Skeletal muscle cell (primary cell): ENCODE measurements around the gene SORCS2.
A peak's percentile ranks its signal among the peaks of the same experiment; 100 is the strongest.

Experiments used
- DNase-seq: peaks from one replicate; pipeline ENCODE4 v3.0.0-alpha.2; 2010; ENCODE audit warnings: low read depth
- H3K4me3 ChIP-seq: 2 replicates; pipeline ENCODE4 v1.5.1; 2011; ENCODE audit warnings: low read depth, mild to moderate bottlenecking, control low read depth, low read length, moderate library complexity

SORCS2 gene

DNA sequence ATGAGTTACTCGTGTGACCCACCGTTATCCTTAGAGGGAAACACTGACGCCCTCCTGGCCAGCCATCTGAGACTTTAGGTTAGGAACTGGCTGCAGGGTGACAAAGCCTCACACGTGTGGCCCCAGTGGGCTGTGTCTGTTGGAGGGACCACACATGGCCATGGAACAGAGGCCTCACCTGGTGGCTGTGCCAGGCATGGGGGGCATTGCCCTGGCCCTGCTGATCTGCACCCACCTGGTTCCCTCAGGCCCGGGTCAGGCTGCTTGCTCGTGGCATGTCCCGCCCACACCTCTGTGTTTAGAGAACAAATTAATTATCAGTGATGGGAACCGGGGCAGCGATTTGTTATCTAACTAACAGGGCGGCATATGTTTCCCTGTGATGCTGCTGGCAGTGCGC lies 343.3 kb downstream of the SORCS2 start:
- no peak for DNase-seq
- no peak overlapping the region for H3K4me3 ChIP-seq

DNA sequence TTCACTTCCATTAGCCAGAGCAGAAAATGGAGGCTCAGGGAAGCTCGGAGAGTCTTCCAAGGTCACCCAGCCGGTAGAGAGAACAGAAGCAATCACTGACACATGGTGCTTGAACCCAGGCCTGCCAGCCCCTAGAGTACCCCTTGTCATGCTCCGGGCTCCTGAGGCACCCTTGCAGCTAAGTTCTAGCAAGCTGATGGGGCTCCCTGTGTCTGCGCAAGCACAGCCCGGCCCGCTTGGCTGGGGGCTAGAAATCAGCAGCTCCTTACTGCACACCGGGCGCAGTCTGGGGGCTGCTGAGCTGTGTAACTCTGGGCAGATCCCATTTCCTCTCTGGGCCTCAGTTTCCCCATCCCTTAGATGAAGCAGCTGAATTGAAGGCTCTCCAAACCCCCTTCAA lies 344.5 kb downstream of the SORCS2 start:
- DNase-seq = no peak
- H3K4me3 ChIP-seq = no peak overlapping the region

DNA sequence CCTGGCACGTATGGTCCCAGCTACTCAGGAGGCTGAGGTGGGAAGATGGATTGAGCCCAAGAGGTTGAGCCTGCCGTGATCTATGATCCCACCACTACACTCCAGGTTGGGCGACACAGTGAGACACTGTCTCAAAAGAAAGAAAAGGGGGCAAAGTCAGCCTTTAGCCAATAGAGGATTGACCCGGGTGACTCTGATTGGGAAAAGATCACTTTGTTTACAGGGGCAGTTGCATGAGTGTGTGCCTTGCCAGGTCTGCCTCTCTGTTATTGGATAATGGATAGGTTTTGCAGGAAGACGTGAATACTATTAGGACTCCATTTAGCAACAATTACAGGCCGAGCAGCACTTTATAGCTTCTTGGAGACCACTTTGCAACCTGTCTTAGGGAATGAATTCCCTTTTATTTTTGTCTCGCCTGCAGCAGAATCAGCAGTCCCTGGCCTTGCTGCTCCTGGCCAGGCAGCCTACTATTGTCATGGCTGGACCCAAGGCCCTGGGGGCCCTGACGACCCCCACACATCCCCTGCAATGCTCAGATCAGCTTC lies 345.6 kb downstream of the SORCS2 start:
- H3K4me3 ChIP-seq = no peak overlapping the region
- no peak for DNase-seq

- no peak overlapping the region for H3K4me3 ChIP-seq
- no peak for DNase-seq
Observed at GRCh38 chr4:7538518-7538917, 346.2 kb downstream of the SORCS2 start.

DNA sequence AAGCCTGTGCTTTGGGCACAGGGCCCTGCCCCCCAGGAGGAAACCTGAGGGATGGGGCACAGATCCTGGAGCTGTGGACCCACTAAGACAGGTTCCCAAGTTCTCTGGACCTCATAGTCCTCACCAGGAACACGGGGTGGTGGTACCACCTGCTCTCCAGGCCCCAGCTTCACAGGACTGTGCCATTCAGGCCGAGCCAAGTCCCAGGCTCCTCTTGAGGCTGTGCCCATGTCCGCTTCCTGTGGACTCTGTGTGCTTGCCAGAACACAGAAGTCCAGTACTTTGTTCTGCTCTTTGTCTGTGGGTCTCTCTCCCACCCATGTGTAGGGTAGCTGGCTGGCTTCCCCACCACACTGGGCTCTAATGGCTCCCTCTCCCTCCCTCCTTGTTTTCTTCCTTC lies 346.8 kb downstream of the SORCS2 start:
- no peak for DNase-seq
- H3K4me3 ChIP-seq = no peak overlapping the region

GRCh38 chr4:7539659-7540058 lies 347.3 kb downstream of the SORCS2 start:
- DNase-seq = no peak
- H3K4me3 ChIP-seq = no peak overlapping the region

DNA sequence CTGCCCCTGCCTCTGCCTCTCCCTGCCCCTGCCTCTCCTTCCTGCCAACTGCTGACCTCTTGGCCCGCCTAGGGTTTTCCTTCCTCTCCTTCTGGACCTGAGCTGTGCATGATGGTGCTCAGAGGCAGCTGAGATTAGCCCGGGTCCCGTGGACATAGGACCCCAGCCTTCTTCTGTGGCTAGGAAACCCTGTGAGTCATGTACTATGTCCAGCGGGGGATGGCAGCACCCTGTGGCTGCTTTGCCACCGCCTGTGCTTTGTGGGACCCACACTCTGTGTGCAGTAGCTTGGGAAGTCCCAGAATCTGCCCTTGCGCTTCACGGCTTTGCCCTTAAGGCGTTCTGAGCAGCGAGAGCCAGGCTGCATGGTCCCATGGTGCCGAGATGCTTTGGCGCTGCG lies 347.9 kb downstream of the SORCS2 start:
- no peak overlapping the region for H3K4me3 ChIP-seq
- no peak for DNase-seq

DNA sequence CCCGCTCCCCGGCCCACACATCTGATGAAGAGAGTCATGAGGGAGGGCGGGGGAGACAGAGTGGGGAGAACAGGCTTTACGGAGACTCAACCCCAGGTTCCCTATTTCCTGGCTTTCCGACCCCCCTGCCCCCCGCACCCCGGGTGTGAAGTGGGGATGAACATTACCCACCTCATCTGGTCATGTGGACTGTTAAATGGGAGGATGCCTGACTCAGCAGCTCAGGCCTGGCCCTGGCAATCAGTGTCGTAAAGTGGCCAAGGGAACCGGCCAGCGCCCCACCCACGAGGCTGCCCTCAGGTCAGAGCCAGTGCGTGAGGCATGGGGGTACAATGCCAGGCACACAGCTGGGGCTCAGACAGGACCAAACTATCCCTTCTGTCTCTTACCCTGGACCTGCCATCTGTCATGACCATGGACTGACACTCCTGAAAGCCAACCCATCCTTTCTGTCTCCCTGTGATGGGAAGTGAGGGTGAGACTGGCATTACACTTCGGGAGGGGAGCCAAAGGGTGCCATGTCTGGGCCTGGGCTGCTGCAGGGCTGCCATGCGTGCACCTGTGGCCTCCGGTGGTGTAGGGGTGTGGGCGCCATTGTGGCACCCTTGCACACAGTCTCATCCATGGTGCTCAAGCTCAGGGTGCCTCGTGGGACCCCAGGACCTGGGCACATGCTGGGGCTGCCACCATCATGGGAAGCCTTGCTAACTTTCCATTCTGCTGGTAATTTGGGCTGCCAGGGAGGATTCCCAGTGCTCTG lies 348.5 kb downstream of the SORCS2 start:
- H3K4me3 ChIP-seq = no peak overlapping the region
- no peak for DNase-seq

DNA sequence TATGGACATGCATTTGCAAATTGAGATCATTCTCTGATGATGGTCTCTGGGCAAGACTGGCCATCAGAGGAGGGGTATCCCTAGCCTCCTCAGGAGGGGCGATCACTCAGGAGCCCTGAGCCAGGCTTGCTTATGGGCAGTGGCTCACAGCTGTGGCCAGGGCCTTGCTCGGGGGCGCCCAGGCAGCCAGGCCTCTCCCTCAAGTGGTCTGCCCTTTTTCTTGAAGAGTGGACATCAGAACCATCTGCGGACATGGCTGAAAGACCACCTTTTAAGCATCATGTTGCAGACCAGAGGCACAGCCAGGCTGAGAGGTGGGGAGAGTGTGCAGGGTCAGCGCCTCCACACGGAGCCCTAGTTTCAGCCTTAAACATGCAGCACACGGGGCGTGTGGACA lies 349.1 kb downstream of the SORCS2 start:
- DNase-seq = no peak
- H3K4me3 ChIP-seq = no peak overlapping the region

- DNase-seq = no peak
- no peak overlapping the region for H3K4me3 ChIP-seq
Observed at GRCh38 chr4:7542781-7543180, 350.4 kb downstream of the SORCS2 start.

DNA sequence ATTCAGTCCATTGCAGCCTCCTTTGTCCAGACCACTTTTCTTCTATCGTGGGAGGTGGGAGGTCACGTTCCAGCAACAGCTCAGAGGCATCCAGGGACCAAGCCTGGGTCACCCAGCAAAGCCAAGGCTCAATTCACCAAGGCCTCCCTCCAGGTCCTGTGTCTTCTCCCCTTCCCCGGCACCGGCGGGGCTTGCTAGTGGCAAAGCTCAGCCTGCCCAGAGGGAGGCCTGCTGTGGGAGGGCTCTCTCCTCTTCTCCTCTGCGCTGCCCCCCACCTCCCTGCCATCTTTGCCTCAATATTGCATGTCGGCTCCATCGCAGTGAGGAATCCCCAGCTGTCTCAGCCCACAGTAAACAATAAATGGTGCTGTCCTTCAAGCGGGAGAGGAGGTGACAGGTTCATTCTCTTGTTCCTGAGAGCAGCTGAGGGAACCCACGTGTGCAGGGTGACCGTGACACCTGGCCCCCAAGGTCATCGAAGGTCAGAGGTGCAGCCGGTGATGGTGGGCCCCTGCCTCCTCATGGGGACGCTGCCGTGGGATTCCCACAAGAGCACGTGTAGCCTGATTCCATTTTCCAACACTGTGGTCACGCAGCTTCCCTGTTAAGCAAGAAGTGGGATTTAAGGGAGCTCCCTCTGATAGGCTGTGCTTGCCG lies 353.9 kb downstream of the SORCS2 start:
- H3K4me3 ChIP-seq = no peak overlapping the region
- DNase-seq = no peak

- no peak overlapping the region for H3K4me3 ChIP-seq
- no peak for DNase-seq
Observed at GRCh38 chr4:7546809-7547367, 354.6 kb downstream of the SORCS2 start.

DNA sequence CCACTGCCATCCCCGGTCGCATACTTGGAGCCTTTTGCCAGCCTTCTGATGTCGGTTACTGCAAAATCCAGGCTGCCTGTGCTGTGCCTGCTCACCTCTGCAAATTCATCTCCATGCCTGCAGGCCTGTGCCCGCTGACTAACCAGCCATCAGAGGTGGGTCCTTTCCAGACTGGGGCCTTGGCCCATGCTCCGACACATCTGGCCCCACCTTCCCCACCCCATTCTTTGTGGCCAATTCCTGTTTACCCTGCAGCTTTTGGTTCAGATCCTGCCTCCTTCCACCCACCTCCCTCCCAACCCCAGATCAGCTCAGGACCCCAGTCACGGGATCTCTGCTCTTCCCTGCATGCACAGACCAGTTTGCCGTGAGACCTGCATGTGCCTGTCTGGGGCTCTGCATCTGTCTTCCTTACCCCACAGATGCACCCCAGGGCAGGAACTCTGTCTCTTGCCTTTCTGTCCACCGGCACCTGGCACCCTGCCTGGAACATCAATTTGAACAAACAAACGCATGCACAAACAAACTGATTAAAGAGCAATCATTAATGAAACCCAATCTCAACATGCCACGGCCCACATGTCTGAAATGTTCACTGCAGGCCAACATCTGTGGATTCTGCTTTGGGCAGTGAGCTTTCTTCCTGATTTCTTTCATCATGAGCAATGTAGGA lies 355.2 kb downstream of the SORCS2 start:
- no peak overlapping the region for H3K4me3 ChIP-seq

GRCh38 chr4:7549866-7550265 lies 357.5 kb downstream of the SORCS2 start:
- no peak for DNase-seq
- H3K4me3 ChIP-seq = no peak overlapping the region

More for the DNA sequence above, 355.2 kb downstream of the SORCS2 start:
- no peak for DNase-seq

DNA sequence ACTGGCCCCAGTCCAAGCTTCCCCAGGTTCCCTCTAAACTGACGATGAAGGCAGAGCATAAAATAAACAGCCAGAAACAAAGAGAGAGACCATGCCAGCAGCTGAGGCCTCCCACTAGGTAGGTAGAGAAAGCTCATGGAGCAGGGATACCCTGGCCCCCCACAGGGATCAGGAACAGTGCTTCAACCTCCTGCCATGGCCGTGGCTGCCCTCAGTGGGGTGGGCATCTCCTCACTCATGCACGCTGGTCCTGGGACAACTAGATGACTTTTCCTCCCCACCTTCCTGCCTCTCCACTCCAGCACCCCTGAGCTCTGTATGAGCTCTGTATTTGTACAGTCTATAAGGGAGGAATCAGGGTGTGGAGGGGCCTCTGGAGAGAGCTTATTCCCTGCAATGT lies 360.1 kb downstream of the SORCS2 start:
- no peak overlapping the region for H3K4me3 ChIP-seq
- DNase-seq = no peak

GRCh38 chr4:7553280-7553679 lies 360.9 kb downstream of the SORCS2 start:
- no peak for DNase-seq
- no peak overlapping the region for H3K4me3 ChIP-seq

DNA sequence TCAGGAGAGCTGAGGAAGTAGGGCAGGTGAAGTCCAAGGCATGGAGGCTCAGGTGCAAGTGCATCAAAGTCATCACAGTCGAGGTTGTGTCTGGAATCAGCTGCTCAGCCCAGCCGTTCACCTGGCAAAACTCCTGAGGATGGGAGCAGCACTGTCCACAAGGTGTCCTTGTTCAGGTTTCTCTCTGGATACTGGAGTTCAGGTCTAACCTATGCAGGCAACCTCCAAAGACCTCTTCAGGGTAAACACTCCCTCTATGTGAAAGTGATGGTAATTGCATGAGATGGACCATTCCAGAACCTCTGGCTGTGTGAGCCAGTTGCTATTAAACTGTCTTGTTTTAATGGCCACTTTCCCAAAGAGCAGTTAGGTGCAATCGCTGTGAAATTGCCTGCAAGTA lies 362.6 kb downstream of the SORCS2 start:
- no peak overlapping the region for H3K4me3 ChIP-seq
- DNase-seq = no peak

DNA sequence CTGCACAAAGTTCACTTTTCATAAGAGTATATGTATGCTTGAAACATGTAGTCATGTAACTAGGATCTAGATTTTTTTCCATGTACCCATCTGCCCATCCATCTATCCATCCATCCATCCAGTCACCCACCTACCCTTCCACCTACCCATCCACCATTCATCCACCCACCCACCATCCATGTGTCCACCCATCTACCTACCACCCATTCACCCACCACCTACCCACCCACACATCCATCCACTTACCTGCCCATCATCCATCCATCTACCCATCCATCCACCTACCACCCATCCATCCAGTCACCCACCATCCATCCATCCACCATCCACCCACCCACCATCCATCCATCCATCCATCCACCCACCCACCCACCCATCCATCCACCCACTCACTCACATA lies 364.2 kb downstream of the SORCS2 start:
- H3K4me3 ChIP-seq = no peak overlapping the region

GRCh38 chr4:7557456-7557855 lies 365.1 kb downstream of the SORCS2 start:
- DNase-seq = peak; percentile 25
- H3K4me3 ChIP-seq = no peak overlapping the region

More for the DNA sequence above, 364.2 kb downstream of the SORCS2 start:
- no peak for DNase-seq

DNA sequence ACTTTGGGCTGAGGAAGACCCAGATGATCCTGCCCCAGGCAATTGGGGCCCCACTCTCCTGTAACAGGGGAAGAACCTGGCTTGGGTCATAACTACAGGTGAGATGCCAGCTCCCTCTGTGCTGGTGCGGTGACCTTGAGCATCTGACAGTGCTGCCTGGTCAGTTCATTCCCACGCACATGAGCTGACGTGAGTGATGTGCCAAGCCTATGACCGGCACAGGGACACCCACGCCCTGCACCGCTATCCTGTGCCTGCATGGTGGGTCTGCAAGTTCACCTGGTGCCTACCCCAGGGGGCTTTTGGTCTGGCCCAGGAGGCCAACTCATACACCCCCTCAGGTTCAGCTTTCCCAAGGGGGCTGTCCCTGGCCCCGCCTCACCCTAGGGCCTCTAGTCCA lies 366.1 kb downstream of the SORCS2 start:
- H3K4me3 ChIP-seq = no peak overlapping the region
- DNase-seq = no peak
